Measurements from ENCODE around the gene SPATS2L.

SPATS2L gene

GRCh38 chr2:200353120-200353519, 46.6 kb downstream of the SPATS2L start:
- DNase-seq = no peak

GRCh38 chr2:200353874-200354273, 47.4 kb downstream of the SPATS2L start:
- DNase-seq = no peak

- no peak for DNase-seq
Observed at GRCh38 chr2:200354833-200355751, 48.6 kb downstream of the SPATS2L start.

GRCh38 chr2:200356321-200356720, 49.8 kb downstream of the SPATS2L start:
- no peak for DNase-seq

DNA sequence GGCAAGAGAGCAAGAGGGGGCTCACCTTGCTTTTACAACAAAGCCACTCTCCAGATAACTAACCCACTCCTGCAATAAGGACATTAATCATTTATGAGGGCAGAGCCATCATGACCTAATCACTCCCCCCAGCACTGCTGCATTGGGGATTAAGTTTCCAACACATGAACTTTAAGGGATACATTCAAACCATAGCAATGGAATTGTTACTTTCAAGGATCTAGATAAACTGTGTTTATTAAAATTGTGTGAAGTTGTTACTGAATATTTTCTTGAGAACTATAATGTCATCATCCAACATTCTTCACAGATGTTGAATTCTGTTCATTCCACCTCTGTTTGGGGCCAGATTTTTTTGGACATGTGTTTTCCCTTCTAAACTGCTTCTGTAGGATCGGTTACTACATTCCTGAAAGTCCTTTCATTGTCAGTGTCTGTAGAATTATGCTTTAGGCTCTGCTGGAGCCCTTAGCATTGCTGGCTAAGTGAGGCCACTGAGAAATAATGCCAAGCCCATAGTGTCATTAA, 50.4 kb downstream of the SPATS2L start:
- no peak for DNase-seq

GRCh38 chr2:200357845-200358244, 51.4 kb downstream of the SPATS2L start:
- no peak for DNase-seq

- DNase-seq = no peak
Observed at GRCh38 chr2:200359552-200359951, 53.1 kb downstream of the SPATS2L start.

DNA sequence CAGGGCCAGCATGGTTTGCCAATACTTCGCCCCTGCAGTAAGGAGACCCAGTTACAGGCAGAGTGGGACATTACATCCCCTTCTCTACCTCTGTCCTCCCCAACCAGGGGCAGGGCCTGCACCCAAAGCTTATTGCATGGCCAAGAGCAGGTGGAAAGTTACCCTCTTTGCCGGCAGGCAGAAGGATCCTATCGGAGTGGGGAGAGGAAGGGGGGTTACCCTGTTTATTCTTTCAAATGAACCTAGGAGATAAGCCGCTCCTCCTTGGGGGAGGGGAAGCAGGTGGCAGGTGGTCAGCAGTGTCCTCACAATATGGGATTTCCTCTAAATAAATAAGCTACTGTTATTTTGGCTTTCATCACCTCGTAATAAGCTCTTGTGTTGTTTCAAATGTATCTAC, 53.9 kb downstream of the SPATS2L start:
- no peak for DNase-seq

- no peak for DNase-seq
Observed at GRCh38 chr2:200362202-200362917, 55.9 kb downstream of the SPATS2L start.

GRCh38 chr2:200363279-200363678, 56.8 kb downstream of the SPATS2L start:
- DNase-seq = no peak

- no peak for DNase-seq
Observed at GRCh38 chr2:200364142-200364541, 57.6 kb downstream of the SPATS2L start.

DNA sequence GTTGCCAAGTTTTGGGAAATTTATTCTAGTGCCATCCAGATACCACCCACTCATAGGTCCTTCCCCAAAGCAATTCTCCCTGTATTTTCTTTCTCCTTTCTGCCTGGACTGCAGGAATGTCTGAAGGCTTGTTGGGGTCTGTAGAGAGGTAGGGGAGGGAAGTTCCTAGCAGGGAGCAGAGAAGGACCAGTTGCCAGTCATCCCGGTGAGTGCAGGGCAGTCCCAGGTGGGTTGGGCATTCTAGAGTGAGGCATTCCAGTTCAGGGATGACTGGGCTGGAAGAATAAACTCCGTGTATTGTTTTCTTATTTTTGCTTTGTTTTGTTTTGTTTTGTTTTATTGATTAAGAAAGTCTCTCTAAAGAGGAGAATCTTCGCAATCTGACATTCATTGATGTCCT, 58.1 kb downstream of the SPATS2L start:
- DNase-seq = no peak

DNA sequence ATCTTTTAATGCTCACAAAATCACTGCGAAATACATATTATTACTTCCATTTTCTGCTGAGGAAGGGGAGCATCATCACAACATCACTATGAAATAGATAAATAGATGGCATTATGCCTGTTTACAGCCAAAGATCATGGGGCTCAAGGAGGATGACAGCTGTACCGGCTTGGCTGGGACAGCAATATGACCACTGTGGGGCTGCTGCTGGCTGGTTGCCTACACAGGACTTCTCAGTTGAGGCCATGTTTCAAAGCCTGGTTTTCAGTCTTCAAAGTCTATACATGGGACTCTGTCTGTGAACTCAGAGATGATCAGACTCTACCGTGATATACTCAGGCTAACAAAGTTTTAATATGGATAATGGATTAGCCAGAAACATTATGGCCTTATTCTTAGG, 58.7 kb downstream of the SPATS2L start:
- DNase-seq = no peak

DNA sequence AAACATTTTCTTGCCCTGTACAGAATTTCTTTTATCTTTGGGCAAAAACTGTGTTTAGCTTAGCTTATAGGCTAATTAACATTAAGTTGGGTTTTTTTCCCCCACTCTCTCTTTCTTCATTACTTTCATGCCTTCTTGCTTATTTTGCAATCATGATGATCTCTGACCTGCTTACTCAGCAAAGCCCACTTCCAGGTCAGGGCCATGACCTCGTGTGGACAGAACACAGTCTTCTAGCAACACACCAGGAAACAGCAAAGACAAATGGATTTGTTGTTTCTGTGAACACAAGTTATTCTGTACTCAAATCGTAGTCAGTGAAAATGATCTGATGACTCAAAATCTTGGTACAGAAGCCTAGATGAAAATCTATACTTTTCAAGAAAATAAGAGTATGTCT, 60.7 kb downstream of the SPATS2L start:
- DNase-seq = no peak

- no peak for DNase-seq
Observed at GRCh38 chr2:200369886-200370285, 63.4 kb downstream of the SPATS2L start.

GRCh38 chr2:200373231-200373630, 66.7 kb downstream of the SPATS2L start:
- DNase-seq = no peak

GRCh38 chr2:200373973-200374416, 67.5 kb downstream of the SPATS2L start:
- no peak for DNase-seq

GRCh38 chr2:200376513-200377354, 70.2 kb downstream of the SPATS2L start:
- DNase-seq = no peak

DNA sequence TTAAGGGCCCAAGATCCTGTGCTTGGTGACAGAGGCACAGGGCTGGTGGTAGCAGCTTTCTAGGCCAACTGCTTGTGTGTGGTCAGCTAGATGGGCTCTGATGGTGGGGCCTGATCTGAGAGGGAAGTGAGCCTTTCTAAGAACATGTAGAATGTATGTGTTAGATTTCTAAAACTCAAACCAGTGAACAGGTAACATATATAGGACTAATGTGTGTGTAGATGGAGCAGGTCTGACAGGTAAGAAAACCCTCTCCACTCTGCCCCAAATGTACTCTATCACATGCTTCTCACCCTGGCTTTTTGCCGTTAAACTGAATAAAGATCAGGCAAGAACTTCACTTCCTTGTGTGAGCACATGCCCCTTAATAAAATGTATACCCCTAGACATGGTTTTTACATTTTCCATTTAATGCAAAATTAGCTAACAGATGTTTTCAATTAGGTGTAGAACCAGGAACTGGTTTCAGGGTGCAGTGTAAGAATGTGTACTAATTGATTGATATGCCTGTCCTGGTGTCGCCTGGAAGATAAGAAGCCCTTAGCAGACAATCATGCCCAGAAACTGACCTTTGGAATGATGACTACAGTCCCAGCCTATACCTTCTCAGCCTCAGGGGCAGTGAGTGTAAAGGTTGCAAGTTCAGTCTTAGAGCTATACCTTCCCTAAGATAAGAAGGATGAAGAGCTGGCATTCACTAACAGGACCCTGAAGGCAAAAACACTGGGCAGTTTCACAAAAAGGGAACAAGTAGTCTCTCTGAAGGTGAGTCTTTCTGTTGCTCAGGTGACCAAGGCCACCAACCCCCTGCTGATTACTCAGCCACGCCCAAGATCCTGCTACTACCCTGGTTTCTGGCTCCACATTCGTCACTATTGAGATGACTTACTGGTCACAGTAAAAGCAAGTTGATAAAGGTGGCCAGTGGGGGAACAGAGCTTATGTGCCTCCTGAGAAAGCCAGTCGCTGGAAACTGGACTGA, 71.2 kb downstream of the SPATS2L start:
- no peak for DNase-seq

DNA sequence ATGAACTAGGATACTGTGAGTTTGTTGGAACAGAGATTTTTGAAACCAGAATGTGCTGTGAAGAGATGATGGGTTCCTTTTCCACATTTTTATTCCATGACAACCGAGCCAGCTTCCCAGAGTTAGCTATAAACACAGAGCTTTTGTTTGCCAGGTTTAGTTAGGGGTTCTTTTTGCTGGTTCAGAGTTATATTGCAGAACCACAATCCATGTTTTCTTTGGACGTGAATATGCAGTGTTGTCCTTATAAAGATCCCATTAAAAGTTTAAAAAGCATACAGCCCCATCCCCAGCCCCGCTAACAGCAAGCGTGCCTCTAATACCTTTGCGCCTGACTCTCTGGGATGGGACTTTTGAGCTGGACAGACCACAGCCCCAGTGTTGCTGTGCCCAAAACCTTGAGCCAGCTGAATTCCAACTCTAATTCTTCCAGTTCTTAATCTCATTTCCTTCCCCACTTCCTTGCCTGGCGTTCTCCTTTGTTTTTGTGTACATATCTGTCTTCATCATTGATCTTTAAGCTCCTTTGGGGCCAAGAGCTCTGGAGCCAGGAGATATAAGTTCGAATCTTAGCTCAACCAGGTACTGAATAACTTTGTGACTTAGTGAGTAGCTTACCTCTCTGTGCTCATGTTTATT, 72.3 kb downstream of the SPATS2L start:
- no peak for DNase-seq

DNA sequence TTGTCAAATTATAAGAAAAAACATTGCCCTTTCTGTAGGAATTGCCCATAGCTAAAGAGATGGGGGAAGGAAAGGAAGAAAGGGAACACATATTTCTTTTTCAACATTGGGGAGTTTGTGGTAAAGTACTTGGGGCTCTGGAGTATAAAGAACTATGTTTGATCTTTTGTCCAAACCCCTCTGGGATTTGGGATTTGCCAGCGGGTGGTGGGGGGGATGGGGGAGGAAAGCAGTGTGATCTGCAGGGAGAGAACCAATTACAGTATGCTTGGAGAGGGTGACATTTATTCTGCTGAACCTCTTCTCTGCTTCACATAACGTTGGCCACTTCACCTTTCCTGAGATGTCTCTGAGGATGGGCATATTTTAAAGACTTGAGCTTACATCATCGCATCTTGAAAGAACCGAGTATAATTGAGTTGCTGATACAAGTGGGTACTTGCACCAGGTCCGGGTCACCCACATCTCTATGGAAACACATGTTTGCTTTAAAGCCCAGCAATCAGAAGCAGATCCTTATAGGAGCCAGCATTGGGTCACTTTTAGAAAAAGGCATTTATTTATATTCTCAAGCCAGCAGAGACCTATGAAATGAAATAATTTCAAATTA, 73.1 kb downstream of the SPATS2L start:
- DNase-seq = no peak
